Activated CD4-positive, alpha-beta memory T cell treated with anti-CD3 and anti-CD28 coated beads, Interleukin-2, amount 10 ng/mL, durations not matched to agents 7 days and 5 days (primary cell): Measurements from ENCODE around the gene NOSTRIN. TPM values are rescaled to one million over a fixed set of nuclear protein-coding genes. Genes with fewer than 3 reads are reported as not detected.
A peak's percentile ranks its signal among the peaks of the same experiment; 100 is the strongest.

Experiments
- CTCF ChIA-PET: fragments of 350-600 bp; sonication (Branson Sonifier 250); formaldehyde crosslinking; loops from one replicate; lab custom pipeline; 2021; ENCODE audit warnings: antibody characterized with exemption, inconsistent platforms; lab: Charles Lee
- POLR2A ChIA-PET: fragments of 350-600 bp; sonication (Branson Sonifier 250); formaldehyde crosslinking; loops from one replicate; lab custom pipeline; 2021; ENCODE audit warnings: antibody characterized with exemption; lab: Charles Lee
- DNase-seq: peaks from one replicate; pipeline ENCODE4 v3.0.0-alpha.2; 2020
- H3K27ac Mint-ChIP-seq: one replicate; pipeline ENCODE4 v1.8.0; 2021; ENCODE audit warnings: mild to moderate bottlenecking, mixed read lengths
- H3K27me3 Mint-ChIP-seq: one replicate; pipeline ENCODE4 v1.8.0; 2021; ENCODE audit warnings: mixed read lengths
- H3K36me3 Mint-ChIP-seq: one replicate; pipeline ENCODE4 v1.8.0; 2021; ENCODE audit warnings: low read depth, mixed read lengths
- H3K4me1 Mint-ChIP-seq: one replicate; pipeline ENCODE4 v1.8.0; 2021; ENCODE audit warnings: mixed read lengths
- H3K4me3 Mint-ChIP-seq: one replicate; pipeline ENCODE4 v1.8.0; 2021; ENCODE audit warnings: mild to moderate bottlenecking, mixed read lengths
- H3K9me3 Mint-ChIP-seq: one replicate; pipeline ENCODE4 v1.8.0; 2021; ENCODE audit warnings: mixed read lengths
- total RNA-seq, 2 experiments: library from RNA; stranded (reverse); gene quantifications; one replicate each; pipeline ENCODE4 v1.2.3, GENCODE V29; 2021

The NOSTRIN gene
- total RNA-seq, 2 experiments from 2014 or later: not detected

- no peak overlapping the region for H3K4me3 Mint-ChIP-seq
- H3K27me3 Mint-ChIP-seq: no peaks in the 10 kb centered on the region
- no peaks in the 10 kb centered on the region for H3K9me3 Mint-ChIP-seq
- POLR2A ChIA-PET: no interaction called here
- H3K36me3 Mint-ChIP-seq: peaks cover 56% of the 10 kb centered on the region
- CTCF ChIA-PET: no interaction called here
- no peak for DNase-seq
- H3K4me1 Mint-ChIP-seq: peaks cover 46% of the 10 kb centered on the region
- no peak overlapping the region for H3K27ac Mint-ChIP-seq
These were observed 82.5 kb downstream of the NOSTRIN start for GRCh38 chr2:168884975-168885374.

DNA sequence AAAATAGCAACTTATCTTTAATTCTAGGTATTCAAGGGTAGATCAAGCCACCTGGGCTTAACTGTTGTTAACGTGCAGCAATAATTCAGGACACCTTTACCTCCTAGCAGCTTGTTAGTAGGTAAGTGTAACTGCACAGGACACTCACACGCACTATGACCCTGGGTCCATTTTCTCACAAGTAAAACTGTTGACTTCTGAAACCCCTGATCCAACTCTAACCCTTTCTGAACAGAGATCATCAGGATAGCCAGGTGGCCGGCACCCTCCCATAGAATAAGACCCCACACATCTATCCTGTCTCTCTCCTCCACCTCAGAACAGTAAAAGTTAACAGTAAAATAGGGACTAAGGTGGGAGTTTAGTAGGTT is 87.2 kb downstream of the NOSTRIN start:
- Mint-ChIP-seq H3K9me3 (no peaks in the 10 kb centered on the region), H3K27me3 (peaks cover 19% of the 10 kb centered on the region), H3K36me3 (peaks cover 38% of the 10 kb centered on the region), H3K27ac (peak overlapping the region; percentile 88), H3K4me1 (peaks cover 36% of the 10 kb centered on the region), H3K4me3 (peak overlapping the region; percentile 91)
- CTCF ChIA-PET: interaction anchor here (1.2 kb wide), 1 partner anchor 81 kb away, joined by 3 read pairs; no protein-coding TSS in a partner anchor
- POLR2A ChIA-PET: interaction anchor here (0.6 to 1.9 kb wide), 4 partner anchors 9 to 95 kb away, joined by 3 to 12 read pairs (median 3); no protein-coding TSS in a partner anchor
- DNase-seq: no peak

- H3K4me3 Mint-ChIP-seq: peak within 1 kb of the TSS; percentile 91
- peak; percentile 93 for DNase-seq
- CTCF ChIA-PET: interaction anchor here (1.2 kb wide), 1 partner anchor 82 kb away, joined by 3 read pairs; no protein-coding TSS in a partner anchor
- H3K9me3 Mint-ChIP-seq: no peaks in the 10 kb centered on the region
- peak within 1 kb of the TSS; percentile 88 for H3K27ac Mint-ChIP-seq
- POLR2A ChIA-PET: interaction anchor here (0.6 to 1.9 kb wide), 5 partner anchors 9 to 95 kb away, joined by 3 to 12 read pairs (median 3); no protein-coding TSS in a partner anchor
- peaks cover 32% of the 10 kb centered on the region for H3K36me3 Mint-ChIP-seq
- peaks cover 32% of the 10 kb centered on the region for H3K4me1 Mint-ChIP-seq
- peaks cover 24% of the 10 kb centered on the region for H3K27me3 Mint-ChIP-seq
These were observed 87.8 kb downstream of the NOSTRIN start, which contains the start of gene SPC25 for GRCh38 chr2:168890006-168890782. Gene SPC25 (minus strand): TSS chr2:168890430. CDS start chr2:168889519, 911 bp downstream.

- ChIA-PET POLR2A (interaction anchor here (1.1 kb wide), 1 partner anchor 24 kb away, joined by 4 read pairs; no protein-coding TSS in a partner anchor), CTCF (no interaction called here)
- peaks cover 18% of the 10 kb centered on the region for H3K36me3 Mint-ChIP-seq
- no peak for DNase-seq
- H3K4me3 Mint-ChIP-seq: no peak overlapping the region
- H3K27ac Mint-ChIP-seq: no peak overlapping the region
- peaks cover 24% of the 10 kb centered on the region for H3K4me1 Mint-ChIP-seq
- H3K9me3 Mint-ChIP-seq: no peaks in the 10 kb centered on the region
- peaks cover 34% of the 10 kb centered on the region for H3K27me3 Mint-ChIP-seq
These were observed 89.9 kb downstream of the NOSTRIN start for GRCh38 chr2:168892327-168892726.

DNA sequence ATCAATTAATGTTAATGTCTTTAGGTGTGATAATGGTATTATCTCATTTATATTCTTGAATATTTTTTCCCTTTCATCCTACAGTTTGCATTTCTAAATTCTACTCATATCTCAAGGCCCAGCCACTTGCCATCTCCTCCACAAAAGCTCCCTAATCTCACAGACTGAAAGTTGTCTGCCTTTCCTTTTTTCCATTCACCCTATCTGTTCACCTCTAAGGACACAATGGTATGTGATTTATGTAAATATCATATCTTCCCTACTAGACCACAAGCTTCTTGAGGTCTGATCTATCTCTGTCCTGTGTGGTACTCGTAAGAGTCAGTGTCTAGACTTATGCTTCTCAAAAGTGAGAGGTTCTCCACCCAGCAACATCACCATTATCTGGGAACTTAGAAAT is 91.7 kb downstream of the NOSTRIN start:
- Mint-ChIP-seq H3K27me3 (peaks cover 34% of the 10 kb centered on the region), H3K4me3 (no peak overlapping the region)
- CTCF ChIA-PET: interaction anchor here (0.8 kb wide), 1 partner anchor 27 kb away, joined by 3 read pairs; no protein-coding TSS in a partner anchor

DNA sequence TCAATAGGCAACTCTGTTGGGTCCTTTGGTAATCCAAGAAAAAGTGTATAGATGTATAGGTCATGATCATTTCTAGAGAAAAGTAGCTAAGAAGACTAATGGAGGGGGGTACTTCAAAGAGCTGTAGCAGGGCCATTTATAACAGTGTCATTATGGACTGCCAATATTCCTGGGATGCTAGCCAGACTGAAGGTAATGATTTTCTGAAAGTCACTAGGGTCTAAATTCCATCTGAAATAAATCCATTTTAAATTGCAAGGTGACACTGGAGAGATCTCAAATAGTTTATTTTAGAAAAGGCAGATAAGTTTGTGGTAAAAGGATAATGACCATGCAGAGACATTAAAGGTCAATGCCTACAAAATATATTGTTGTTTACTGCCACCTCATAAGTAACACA is 92.3 kb downstream of the NOSTRIN start:
- Mint-ChIP-seq H3K27me3 (peaks cover 34% of the 10 kb centered on the region), H3K27ac (no peak overlapping the region)
- CTCF ChIA-PET: no interaction called here

More for the DNA sequence above, 91.7 kb downstream of the NOSTRIN start:
- POLR2A ChIA-PET: no interaction called here
- H3K36me3 Mint-ChIP-seq: peaks cover 6% of the 10 kb centered on the region
- DNase-seq: no peak
- no peaks in the 10 kb centered on the region for H3K9me3 Mint-ChIP-seq
- peaks cover 16% of the 10 kb centered on the region for H3K4me1 Mint-ChIP-seq
- no peak overlapping the region for H3K27ac Mint-ChIP-seq

GRCh38 chr2:168895771-168896170 is 93.3 kb downstream of the NOSTRIN start:
- Mint-ChIP-seq H3K4me3 (no peak overlapping the region), H3K36me3 (no peaks in the 10 kb centered on the region), H3K4me1 (peaks cover 1% of the 10 kb centered on the region), H3K27me3 (peaks cover 39% of the 10 kb centered on the region), H3K9me3 (no peaks in the 10 kb centered on the region), H3K27ac (no peak overlapping the region)
- CTCF ChIA-PET: no interaction called here
- POLR2A ChIA-PET: no interaction called here
- no peak for DNase-seq

More for the DNA sequence above, 92.3 kb downstream of the NOSTRIN start:
- Mint-ChIP-seq H3K9me3 (no peaks in the 10 kb centered on the region), H3K4me1 (peaks cover 10% of the 10 kb centered on the region), H3K4me3 (no peak overlapping the region), H3K36me3 (peaks cover 3% of the 10 kb centered on the region)
- POLR2A ChIA-PET: no interaction called here
- no peak for DNase-seq

DNA sequence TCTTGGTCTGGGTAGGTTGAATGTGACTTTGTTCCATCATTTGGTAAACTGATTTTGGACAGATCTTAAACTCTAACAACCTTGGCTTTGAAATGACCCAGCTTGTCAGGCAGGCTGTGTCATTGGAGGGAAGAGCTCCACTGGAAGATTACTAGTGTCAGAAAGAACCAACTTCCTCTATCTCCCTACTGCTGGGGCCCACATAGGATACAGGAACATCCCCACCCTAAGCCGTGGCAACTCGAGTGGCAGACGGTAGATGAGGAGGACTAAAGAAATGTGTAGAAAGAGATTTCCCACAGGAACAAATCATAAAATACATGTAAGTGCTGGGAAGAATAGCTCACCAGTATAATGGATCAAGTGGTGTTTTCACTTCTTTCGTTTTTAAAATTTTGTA is 94.3 kb downstream of the NOSTRIN start:
- CTCF ChIA-PET: interaction anchor here (0.6 kb wide), 1 partner anchor 461 kb away, joined by 5 read pairs; no protein-coding TSS in a partner anchor
- no peaks in the 10 kb centered on the region for H3K9me3 Mint-ChIP-seq

DNA sequence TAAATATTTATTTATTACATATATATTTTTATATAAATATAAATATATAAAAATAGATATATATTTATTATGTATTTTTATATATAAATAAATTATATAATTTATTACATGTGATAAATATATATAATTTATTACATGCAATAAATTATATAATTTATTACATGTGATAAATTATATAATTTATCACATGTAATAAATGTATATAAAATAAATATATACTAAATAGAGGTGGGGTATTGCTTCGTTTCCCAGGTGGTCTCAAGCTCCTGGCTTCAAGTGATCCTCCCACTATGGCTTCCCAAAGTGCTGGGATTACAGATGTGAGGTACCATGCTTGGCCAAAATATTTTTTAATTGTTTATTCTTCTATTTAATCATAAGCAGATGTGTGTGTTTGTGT is 95.0 kb downstream of the NOSTRIN start:
- no peak overlapping the region for H3K4me3 Mint-ChIP-seq
- CTCF ChIA-PET: interaction anchor here (0.6 kb wide), 1 partner anchor 461 kb away, joined by 5 read pairs; no protein-coding TSS in a partner anchor
- H3K27me3 Mint-ChIP-seq: peaks cover 32% of the 10 kb centered on the region
- POLR2A ChIA-PET: no interaction called here
- no peak overlapping the region for H3K27ac Mint-ChIP-seq
- no peaks in the 10 kb centered on the region for H3K4me1 Mint-ChIP-seq
- DNase-seq: no peak
- no peaks in the 10 kb centered on the region for H3K36me3 Mint-ChIP-seq
- H3K9me3 Mint-ChIP-seq: no peaks in the 10 kb centered on the region

More for the DNA sequence above, 94.3 kb downstream of the NOSTRIN start:
- POLR2A ChIA-PET: no interaction called here
- H3K4me1 Mint-ChIP-seq: no peaks in the 10 kb centered on the region
- H3K27ac Mint-ChIP-seq: no peak overlapping the region
- DNase-seq: no peak
- H3K36me3 Mint-ChIP-seq: no peaks in the 10 kb centered on the region
- no peak overlapping the region for H3K4me3 Mint-ChIP-seq
- H3K27me3 Mint-ChIP-seq: peaks cover 37% of the 10 kb centered on the region

GRCh38 chr2:168901003-168901402 is 98.6 kb downstream of the NOSTRIN start, which contains the start of gene G6PC2:
Gene G6PC2 (plus strand): TSS chr2:168901291. CDS start chr2:168901332, 41 bp downstream.
- DNase-seq: no peak
- POLR2A ChIA-PET: no interaction called here
- Mint-ChIP-seq H3K9me3 (no peaks in the 10 kb centered on the region), H3K36me3 (no peaks in the 10 kb centered on the region), H3K4me3 (no peak within 1 kb of the TSS), H3K4me1 (no peaks in the 10 kb centered on the region), H3K27me3 (peaks cover 33% of the 10 kb centered on the region), H3K27ac (no peak within 1 kb of the TSS)
- CTCF ChIA-PET: no interaction called here

DNA sequence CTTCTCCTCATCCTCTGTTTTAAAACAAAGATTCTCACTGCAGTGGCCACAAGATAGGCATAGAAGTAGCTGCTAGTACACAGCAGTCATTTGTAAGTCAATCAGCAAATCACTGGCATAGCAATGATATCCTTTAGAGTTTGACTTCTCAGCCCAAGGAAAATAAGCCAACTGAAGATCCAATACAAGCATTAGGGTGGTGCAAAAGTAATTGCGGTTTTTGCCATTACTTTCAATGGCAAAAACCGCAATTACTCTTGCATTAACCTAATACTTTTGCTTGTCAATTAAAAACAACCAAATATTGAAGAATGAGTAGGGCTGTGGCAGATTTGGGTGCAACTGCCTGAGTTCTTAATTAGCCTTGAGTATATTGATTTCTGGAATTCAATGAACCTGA is 101.5 kb downstream of the NOSTRIN start:
- Mint-ChIP-seq H3K27ac (no peak overlapping the region), H3K4me3 (no peak overlapping the region), H3K4me1 (no peaks in the 10 kb centered on the region), H3K9me3 (no peaks in the 10 kb centered on the region), H3K27me3 (peaks cover 45% of the 10 kb centered on the region), H3K36me3 (no peaks in the 10 kb centered on the region)
- CTCF ChIA-PET: no interaction called here
- POLR2A ChIA-PET: no interaction called here
- DNase-seq: no peak

GRCh38 chr2:168904358-168904757 is 101.9 kb downstream of the NOSTRIN start:
- Mint-ChIP-seq H3K4me3 (no peak overlapping the region), H3K27me3 (peaks cover 49% of the 10 kb centered on the region), H3K9me3 (no peaks in the 10 kb centered on the region), H3K4me1 (no peaks in the 10 kb centered on the region), H3K27ac (no peak overlapping the region), H3K36me3 (no peaks in the 10 kb centered on the region)
- no peak for DNase-seq
- POLR2A ChIA-PET: no interaction called here
- CTCF ChIA-PET: no interaction called here

- DNase-seq: no peak
- CTCF ChIA-PET: no interaction called here
- H3K36me3 Mint-ChIP-seq: no peaks in the 10 kb centered on the region
- POLR2A ChIA-PET: no interaction called here
- peaks cover 58% of the 10 kb centered on the region for H3K27me3 Mint-ChIP-seq
- no peaks in the 10 kb centered on the region for H3K9me3 Mint-ChIP-seq
- no peak overlapping the region for H3K4me3 Mint-ChIP-seq
- H3K4me1 Mint-ChIP-seq: peaks cover 6% of the 10 kb centered on the region
- H3K27ac Mint-ChIP-seq: no peak overlapping the region
These were observed 105.7 kb downstream of the NOSTRIN start for GRCh38 chr2:168907940-168908662.
